Karpas-422 (cell line): Measurements from ENCODE around the gene RBFOX1. TPM values are rescaled to one million over a fixed set of nuclear protein-coding genes. Genes with fewer than 3 reads are reported as not detected.

Experiments
- DNase-seq: peaks from one replicate; pipeline ENCODE4 v3.0.0-alpha.2; 2015
- H2AFZ ChIP-seq: fragments of 200-600 bp; sonication (generic); 2 replicates; pipeline ENCODE4 v1.6.1; 2014; ENCODE audit warnings: antibody characterized with exemption, low read length, mixed read lengths
- H3K27ac ChIP-seq: fragments of 200-600 bp; sonication (generic); 2 replicates; pipeline ENCODE4 v1.5.1; 2014; ENCODE audit warnings: mild to moderate bottlenecking, low read length, moderate library complexity
- H3K27me3 ChIP-seq: fragments of 200-600 bp; sonication (generic); 2 replicates; pipeline ENCODE4 v1.6.1; 2014; ENCODE audit warnings: low read length, mixed read lengths
- H3K36me3 ChIP-seq: fragments of 200-600 bp; sonication (generic); 2 replicates; pipeline ENCODE4 v1.6.1; 2014; ENCODE audit warnings: low read length, mixed read lengths; ENCODE audit not compliant: insufficient read depth
- H3K4me1 ChIP-seq: fragments of 200-600 bp; sonication (generic); 2 replicates; pipeline ENCODE4 v1.6.1; 2014; ENCODE audit warnings: mild to moderate bottlenecking, low read length, mixed read lengths
- H3K4me2 ChIP-seq: fragments of 200-600 bp; sonication (generic); 2 replicates; pipeline ENCODE4 v1.6.1; 2014; ENCODE audit warnings: low read length, low read depth, mild to moderate bottlenecking; ENCODE audit not compliant: poor library complexity, severe bottlenecking
- H3K4me3 ChIP-seq: fragments of 200-600 bp; sonication (generic); 2 replicates; pipeline ENCODE4 v1.5.1; 2014; ENCODE audit warnings: mild to moderate bottlenecking, antibody characterized with exemption, low read length, mixed read lengths
- H3K79me2 ChIP-seq: fragments of 200-600 bp; sonication (generic); 2 replicates; pipeline ENCODE4 v1.6.1; 2014; ENCODE audit warnings: mild to moderate bottlenecking, low read length, mixed read lengths
- H3K9ac ChIP-seq: fragments of 200-600 bp; sonication (generic); 2 replicates; pipeline ENCODE4 v1.6.0; 2014; ENCODE audit warnings: low read length
- H3K9me2 ChIP-seq: fragments of 200-600 bp; sonication (generic), shearing (Covaris generic); replicated peaks from 2 replicates; pipeline ENCODE4 v1.6.0; 2014; ENCODE audit warnings: mild to moderate bottlenecking, low read length, moderate library complexity; ENCODE audit not compliant: insufficient read depth
- H3K9me3 ChIP-seq: fragments of 300-700, 200-600 bp; sonication (generic); 2 replicates; pipeline ENCODE4 v1.6.1; 2014; ENCODE audit warnings: low read length, mixed read lengths
- H4K20me1 ChIP-seq: fragments of 200-600 bp; sonication (generic); 2 replicates; pipeline ENCODE4 v1.6.1; 2014; ENCODE audit warnings: mild to moderate bottlenecking, antibody characterized with exemption, low read length, low read depth; ENCODE audit not compliant: insufficient read depth
- total RNA-seq: library from RNA; depleted of rRNA; stranded (reverse); fragments of >200 nt; shearing (Covaris generic); gene quantifications from 2 replicates; pipeline ENCODE4 v1.2.3, GENCODE V29; 2014; ENCODE audit warnings: low replicate concordance

The RBFOX1 gene
- total RNA-seq, 1 experiment from 2014 or later = 1.3 TPM

DNA sequence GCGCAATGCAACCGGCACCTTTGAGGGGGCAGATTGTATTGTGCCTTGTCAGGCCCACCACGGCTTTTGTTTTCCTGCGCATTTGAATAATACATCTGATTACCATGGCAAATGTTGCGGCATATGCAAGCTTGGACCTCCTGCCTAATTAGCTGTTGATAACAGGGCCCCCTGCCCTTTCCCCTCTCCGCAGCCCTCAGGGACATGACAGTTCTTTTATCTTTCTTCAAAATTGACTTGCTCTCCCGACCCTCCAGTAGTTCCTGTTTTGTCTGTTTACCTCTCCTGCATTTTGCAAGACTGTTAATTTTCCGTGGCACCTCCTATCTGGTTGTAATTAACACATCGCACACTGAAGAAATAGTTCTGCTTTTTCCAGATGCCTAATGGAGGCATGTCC, 86.8 kb downstream of the RBFOX1 start:
- DNase-seq = no peak
- Histone ChIP-seq H3K4me2 (no peak overlapping the region), H3K4me1 (no peaks in the 10 kb centered on the region), H2AFZ (no peak overlapping the region), H3K79me2 (no peaks in the 10 kb centered on the region), H3K9me2 (no peaks in the 10 kb centered on the region), H3K27ac (no peak overlapping the region), H3K9ac (no peak overlapping the region), H4K20me1 (no peaks in the 10 kb centered on the region), H3K27me3 (no peaks in the 10 kb centered on the region), H3K9me3 (peaks cover 7% of the 10 kb centered on the region), H3K36me3 (no peaks in the 10 kb centered on the region), H3K4me3 (no peak overlapping the region)

GRCh38 chr16:7420079-7420478, 87.4 kb downstream of the RBFOX1 start:
- no peak overlapping the region for H3K9ac ChIP-seq
- no peaks in the 10 kb centered on the region for H3K4me1 ChIP-seq
- H3K9me2 ChIP-seq = no peaks in the 10 kb centered on the region
- H3K4me2 ChIP-seq = no peak overlapping the region
- no peaks in the 10 kb centered on the region for H3K79me2 ChIP-seq
- H3K36me3 ChIP-seq = no peaks in the 10 kb centered on the region
- no peak for DNase-seq
- no peak overlapping the region for H2AFZ ChIP-seq
- peaks cover 7% of the 10 kb centered on the region for H3K9me3 ChIP-seq
- H3K27ac ChIP-seq = no peak overlapping the region
- H3K4me3 ChIP-seq = no peak overlapping the region
- H4K20me1 ChIP-seq = no peaks in the 10 kb centered on the region
- H3K27me3 ChIP-seq = no peaks in the 10 kb centered on the region

GRCh38 chr16:7420843-7421242, 88.2 kb downstream of the RBFOX1 start:
- H3K27me3 ChIP-seq = no peaks in the 10 kb centered on the region
- H3K9ac ChIP-seq = no peak overlapping the region
- no peak overlapping the region for H3K4me3 ChIP-seq
- DNase-seq = no peak
- no peaks in the 10 kb centered on the region for H3K9me2 ChIP-seq
- H2AFZ ChIP-seq = no peak overlapping the region
- no peak overlapping the region for H3K4me2 ChIP-seq
- H3K36me3 ChIP-seq = no peaks in the 10 kb centered on the region
- H3K9me3 ChIP-seq = peaks cover 6% of the 10 kb centered on the region
- H4K20me1 ChIP-seq = no peaks in the 10 kb centered on the region
- no peak overlapping the region for H3K27ac ChIP-seq
- no peaks in the 10 kb centered on the region for H3K4me1 ChIP-seq
- H3K79me2 ChIP-seq = no peaks in the 10 kb centered on the region

- H3K4me3 ChIP-seq = no peak overlapping the region
- no peak overlapping the region for H2AFZ ChIP-seq
- no peak overlapping the region for H3K4me2 ChIP-seq
- H3K9ac ChIP-seq = no peak overlapping the region
- H4K20me1 ChIP-seq = no peaks in the 10 kb centered on the region
- no peak overlapping the region for H3K27ac ChIP-seq
- no peaks in the 10 kb centered on the region for H3K79me2 ChIP-seq
- H3K9me3 ChIP-seq = peaks cover 10% of the 10 kb centered on the region; the same call in 1 of the 2 replicates
- H3K27me3 ChIP-seq = no peaks in the 10 kb centered on the region
- DNase-seq = no peak
- H3K36me3 ChIP-seq = no peaks in the 10 kb centered on the region
- H3K4me1 ChIP-seq = no peaks in the 10 kb centered on the region
- no peaks in the 10 kb centered on the region for H3K9me2 ChIP-seq
Observed at GRCh38 chr16:7421578-7421977, 88.9 kb downstream of the RBFOX1 start.

- H3K4me2 ChIP-seq = no peak overlapping the region
- no peak overlapping the region for H3K9ac ChIP-seq
- no peaks in the 10 kb centered on the region for H3K36me3 ChIP-seq
- no peaks in the 10 kb centered on the region for H4K20me1 ChIP-seq
- H3K4me1 ChIP-seq = no peaks in the 10 kb centered on the region
- no peak overlapping the region for H3K27ac ChIP-seq
- H3K27me3 ChIP-seq = no peaks in the 10 kb centered on the region
- H2AFZ ChIP-seq = no peak overlapping the region
- no peaks in the 10 kb centered on the region for H3K79me2 ChIP-seq
- H3K9me2 ChIP-seq = no peaks in the 10 kb centered on the region
- DNase-seq = no peak
- no peak overlapping the region for H3K4me3 ChIP-seq
- H3K9me3 ChIP-seq = peaks cover 10% of the 10 kb centered on the region; the same call in 1 of the 2 replicates
Observed at GRCh38 chr16:7422036-7422888, 89.6 kb downstream of the RBFOX1 start.

GRCh38 chr16:7423434-7424044, 90.9 kb downstream of the RBFOX1 start:
- no peaks in the 10 kb centered on the region for H3K4me1 ChIP-seq
- H3K4me3 ChIP-seq = no peak overlapping the region
- H3K27me3 ChIP-seq = no peaks in the 10 kb centered on the region
- no peak for DNase-seq
- no peak overlapping the region for H3K4me2 ChIP-seq
- H3K9me3 ChIP-seq = peaks cover 10% of the 10 kb centered on the region; the same call in 1 of the 2 replicates
- H3K9ac ChIP-seq = no peak overlapping the region
- no peaks in the 10 kb centered on the region for H4K20me1 ChIP-seq
- H3K79me2 ChIP-seq = no peaks in the 10 kb centered on the region
- no peak overlapping the region for H2AFZ ChIP-seq
- no peak overlapping the region for H3K27ac ChIP-seq
- H3K36me3 ChIP-seq = no peaks in the 10 kb centered on the region
- no peaks in the 10 kb centered on the region for H3K9me2 ChIP-seq

DNA sequence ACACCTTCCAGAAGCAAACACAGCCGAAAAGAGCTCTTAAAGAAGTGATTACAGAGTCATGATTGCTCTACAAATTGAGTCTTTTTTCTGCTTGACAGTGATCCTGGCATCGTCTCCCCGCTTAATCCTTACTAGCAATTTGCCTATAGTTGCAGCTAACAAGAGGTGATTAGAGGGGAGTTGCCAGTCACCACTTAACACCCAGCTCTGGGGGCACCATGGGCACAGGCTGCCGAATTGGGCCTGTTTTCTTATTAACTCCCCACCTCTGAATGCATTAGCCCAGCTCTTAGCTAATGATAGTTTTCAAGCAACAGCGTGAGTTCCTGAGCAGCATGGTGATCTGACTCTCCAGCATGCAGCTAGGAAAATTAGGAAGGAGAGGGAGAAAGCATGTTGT, 93.5 kb downstream of the RBFOX1 start:
- no peaks in the 10 kb centered on the region for H3K36me3 ChIP-seq
- no peak overlapping the region for H3K27ac ChIP-seq
- no peak for DNase-seq
- peaks cover 24% of the 10 kb centered on the region for H3K9me3 ChIP-seq
- H3K4me1 ChIP-seq = no peaks in the 10 kb centered on the region
- H3K27me3 ChIP-seq = no peaks in the 10 kb centered on the region
- no peak overlapping the region for H3K4me3 ChIP-seq
- no peaks in the 10 kb centered on the region for H4K20me1 ChIP-seq
- H3K9ac ChIP-seq = no peak overlapping the region
- no peaks in the 10 kb centered on the region for H3K9me2 ChIP-seq
- H2AFZ ChIP-seq = no peak overlapping the region
- H3K79me2 ChIP-seq = no peaks in the 10 kb centered on the region
- no peak overlapping the region for H3K4me2 ChIP-seq

GRCh38 chr16:7431723-7432122, 99.1 kb downstream of the RBFOX1 start:
- H3K9me2 ChIP-seq = no peaks in the 10 kb centered on the region

More at GRCh38 chr16:7431723-7432122, 99.1 kb downstream of the RBFOX1 start:
- H3K27ac ChIP-seq = no peak overlapping the region
- H3K27me3 ChIP-seq = no peaks in the 10 kb centered on the region
- no peaks in the 10 kb centered on the region for H4K20me1 ChIP-seq
- H2AFZ ChIP-seq = no peak overlapping the region
- DNase-seq = no peak
- H3K4me2 ChIP-seq = no peak overlapping the region
- peaks cover 26% of the 10 kb centered on the region for H3K9me3 ChIP-seq
- no peak overlapping the region for H3K4me3 ChIP-seq
- H3K4me1 ChIP-seq = no peaks in the 10 kb centered on the region
- H3K9ac ChIP-seq = no peak overlapping the region
- H3K36me3 ChIP-seq = no peaks in the 10 kb centered on the region
- H3K79me2 ChIP-seq = no peaks in the 10 kb centered on the region
